Measurements from ENCODE around the gene PRPSAP1.

- TF ChIP-seq CTCF (IDR thresholded peaks at IDR 0.05; ENCODE audit: low read depth, low read length) (no peak), MYC (IDR thresholded peaks at IDR 0.05; ENCODE audit: low read depth, low read length) (no peak), POLR2A (IDR thresholded peaks at IDR 0.05; ENCODE audit: extremely low read depth, insufficient read length) (no peak), MAX (IDR thresholded peaks at IDR 0.05; ENCODE audit: low read depth, low read length) (no peak)
Observed at GRCh38 chr17:76341301-76341700, 12.4 kb downstream of the PRPSAP1 start.

All from NB4 (cell line).